Choroid plexus epithelial cell (primary cell): ENCODE results near the gene GMDS.

Experiments
- DNase-seq: peaks from one replicate; pipeline ENCODE4 v3.0.0-alpha.2; 2010; ENCODE audit warnings: low read depth
- H3K4me3 ChIP-seq: 2 replicates; pipeline ENCODE4 v1.5.1; 2011; ENCODE audit warnings: low read depth, mild to moderate bottlenecking, control low read depth, low read length, moderate library complexity
- CTCF ChIP-seq: conservative IDR thresholded peaks from 2 replicates; pipeline ENCODE4 v1.5.1; 2011; ENCODE audit warnings: low read depth, mild to moderate bottlenecking, control low read depth, inconsistent platforms, low read length, moderate library complexity

GMDS gene

GRCh38 chr6:2132416-2132815, 113.0 kb downstream of the GMDS start:
- DNase-seq = no peak
- H3K4me3 ChIP-seq = no peak overlapping the region
- no peak for TF ChIP-seq CTCF

DNA sequence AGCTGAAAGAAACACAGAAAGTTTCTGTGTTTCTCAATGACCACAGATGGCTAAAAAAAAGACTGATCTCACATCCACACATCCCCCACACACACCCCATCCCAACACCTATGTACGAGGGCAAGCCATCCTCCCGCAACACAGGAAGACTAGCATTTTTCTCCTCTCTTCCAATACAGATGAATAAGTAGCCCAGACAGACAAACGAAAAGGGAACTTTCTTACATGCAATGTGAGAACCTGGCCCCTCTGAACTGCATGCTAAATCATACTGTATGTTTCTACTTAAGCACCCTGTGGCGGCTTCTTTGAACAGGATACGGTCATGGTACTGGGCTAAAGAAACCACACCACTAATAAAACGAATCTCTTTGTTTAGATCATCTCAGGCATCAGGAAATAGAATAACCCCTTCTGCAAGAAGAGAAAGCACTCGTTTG, 116.2 kb downstream of the GMDS start:
- no peak overlapping the region for H3K4me3 ChIP-seq
- DNase-seq = no peak
- no peak for TF ChIP-seq CTCF

- TF ChIP-seq CTCF = no peak
- no peak for DNase-seq
- no peak overlapping the region for H3K4me3 ChIP-seq
Observed at GRCh38 chr6:2127484-2127911, 117.9 kb downstream of the GMDS start.

GRCh38 chr6:2126351-2126750, 119.1 kb downstream of the GMDS start:
- H3K4me3 ChIP-seq = no peak overlapping the region
- TF ChIP-seq CTCF = no peak
- DNase-seq = no peak

- no peak for DNase-seq
- no peak for TF ChIP-seq CTCF
Observed at GRCh38 chr6:2125158-2125557, 120.2 kb downstream of the GMDS start.

GRCh38 chr6:2124260-2124709, 121.1 kb downstream of the GMDS start:
- H3K4me3 ChIP-seq = peak overlapping the region; percentile 9
- peak; percentile 68 for DNase-seq
- TF ChIP-seq CTCF = no peak

More at GRCh38 chr6:2125158-2125557, 120.2 kb downstream of the GMDS start:
- no peak overlapping the region for H3K4me3 ChIP-seq

GRCh38 chr6:2120912-2121311, 124.5 kb downstream of the GMDS start:
- no peak overlapping the region for H3K4me3 ChIP-seq
- no peak for TF ChIP-seq CTCF
- no peak for DNase-seq
